Measurements from ENCODE around the gene TEDC2. TPM values are rescaled to one million over a fixed set of nuclear protein-coding genes. Genes with fewer than 3 reads are reported as not detected.

TEDC2 gene
- total RNA-seq, 1 donor from 2014 or later: 16.0 TPM

DNA sequence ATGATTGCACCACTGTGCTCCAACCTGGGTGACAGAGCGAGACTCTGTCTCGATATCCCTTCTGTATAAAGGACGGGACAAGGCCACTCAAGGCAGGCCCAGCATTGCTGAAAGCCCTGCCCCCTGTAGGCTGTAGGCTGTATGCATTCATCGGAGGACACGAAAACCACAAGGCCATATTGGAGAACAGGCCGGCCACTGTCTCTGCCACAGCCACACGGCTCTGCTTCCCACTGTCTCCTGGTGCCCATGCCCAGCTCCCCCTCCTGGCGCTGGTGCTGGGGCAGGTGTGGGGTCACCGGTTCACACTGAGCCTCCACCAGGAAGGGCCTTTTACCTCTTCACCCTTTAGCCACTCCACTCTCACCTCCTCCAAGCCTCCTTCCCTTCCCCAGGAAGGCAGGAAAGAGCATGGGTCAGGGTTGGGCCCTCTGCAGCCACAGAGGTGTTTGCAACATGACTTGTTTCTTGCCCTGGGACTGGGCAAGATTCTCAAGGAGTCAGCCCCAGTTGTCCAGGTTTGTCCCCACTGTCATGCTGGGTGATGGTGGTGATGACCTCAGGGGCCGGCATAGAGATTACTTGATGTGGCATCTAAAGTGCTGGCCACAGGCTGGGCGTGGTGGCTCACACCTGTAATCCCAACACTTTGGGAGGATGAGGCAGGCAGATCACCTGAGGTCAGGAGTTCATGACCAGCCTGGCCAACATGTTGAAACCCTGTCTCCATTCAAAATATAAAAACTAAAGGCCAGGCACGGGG, 5.9 kb downstream of the TEDC2 start:
- no peak for DNase-seq (ENCODE audit: low spot score in 2 of 2, unreplicated experiment in 2 of 2)
- no peaks in the 10 kb centered on the region for H3K36me3 Mint-ChIP-seq
- H3K4me3 Mint-ChIP-seq: no peak overlapping the region
- H3K27me3 Mint-ChIP-seq (ENCODE audit: low read depth): no peaks in the 10 kb centered on the region
- H3K4me1 Mint-ChIP-seq: peaks cover 20% of the 10 kb centered on the region
- no peak overlapping the region for H3K27ac Mint-ChIP-seq
- TF ChIP-seq, protein P1, sequence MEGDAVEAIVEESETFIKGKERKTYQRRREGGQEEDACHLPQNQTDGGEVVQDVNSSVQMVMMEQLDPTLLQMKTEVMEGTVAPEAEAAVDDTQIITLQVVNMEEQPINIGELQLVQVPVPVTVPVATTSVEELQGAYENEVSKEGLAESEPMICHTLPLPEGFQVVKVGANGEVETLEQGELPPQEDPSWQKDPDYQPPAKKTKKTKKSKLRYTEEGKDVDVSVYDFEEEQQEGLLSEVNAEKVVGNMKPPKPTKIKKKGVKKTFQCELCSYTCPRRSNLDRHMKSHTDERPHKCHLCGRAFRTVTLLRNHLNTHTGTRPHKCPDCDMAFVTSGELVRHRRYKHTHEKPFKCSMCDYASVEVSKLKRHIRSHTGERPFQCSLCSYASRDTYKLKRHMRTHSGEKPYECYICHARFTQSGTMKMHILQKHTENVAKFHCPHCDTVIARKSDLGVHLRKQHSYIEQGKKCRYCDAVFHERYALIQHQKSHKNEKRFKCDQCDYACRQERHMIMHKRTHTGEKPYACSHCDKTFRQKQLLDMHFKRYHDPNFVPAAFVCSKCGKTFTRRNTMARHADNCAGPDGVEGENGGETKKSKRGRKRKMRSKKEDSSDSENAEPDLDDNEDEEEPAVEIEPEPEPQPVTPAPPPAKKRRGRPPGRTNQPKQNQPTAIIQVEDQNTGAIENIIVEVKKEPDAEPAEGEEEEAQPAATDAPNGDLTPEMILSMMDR (IDR thresholded peaks at IDR 0.05; ENCODE audit: unreplicated experiment): no peak
- no peaks in the 10 kb centered on the region for H3K9me3 Mint-ChIP-seq

DNA sequence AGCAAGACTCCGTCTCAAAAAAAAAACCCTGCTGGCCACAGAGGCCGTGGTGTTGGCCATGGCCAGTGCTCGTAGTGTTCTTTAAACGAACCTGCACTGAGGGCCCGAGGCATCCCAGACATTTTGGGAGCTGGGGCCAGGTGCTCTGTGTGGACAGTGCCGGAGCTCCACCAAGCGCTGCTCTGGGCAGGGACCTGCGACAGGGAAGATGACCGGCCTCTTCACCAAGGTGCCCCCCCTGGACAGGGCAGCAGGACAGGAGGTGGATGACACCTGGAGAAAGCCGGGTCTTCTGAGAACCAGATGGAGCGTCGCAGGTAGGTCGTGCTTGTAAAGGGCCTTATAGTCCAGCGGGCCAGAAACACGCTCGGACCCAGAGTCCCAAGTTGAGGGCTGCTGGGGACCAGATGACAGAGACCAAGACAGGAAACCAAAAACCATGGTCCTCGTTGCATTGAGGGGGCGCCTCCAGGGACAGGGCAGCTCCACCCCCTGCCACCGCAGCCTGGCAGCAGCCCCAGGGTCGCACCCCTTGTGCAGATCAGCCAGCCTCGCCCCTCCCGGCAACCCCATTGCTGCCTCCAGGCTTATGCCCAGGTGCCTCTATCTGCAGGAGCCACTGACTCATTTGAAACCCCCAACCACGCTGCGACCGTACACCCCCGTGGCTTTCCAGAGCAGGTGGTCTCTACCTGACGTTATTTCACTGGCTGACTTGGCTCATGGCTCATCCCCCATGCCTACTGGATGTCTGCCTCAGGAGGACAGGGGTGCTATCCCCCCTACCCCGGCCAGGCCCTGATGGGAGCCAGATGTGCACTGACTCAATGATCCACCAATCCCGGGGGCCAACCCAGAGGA, 7.0 kb downstream of the TEDC2 start:
- no peaks in the 10 kb centered on the region for H3K27me3 Mint-ChIP-seq (ENCODE audit: low read depth)
- TF ChIP-seq, protein P1 (IDR thresholded peaks at IDR 0.05; ENCODE audit: unreplicated experiment): no peak
- no peaks in the 10 kb centered on the region for H3K36me3 Mint-ChIP-seq
- H3K4me1 Mint-ChIP-seq: peaks cover 20% of the 10 kb centered on the region
- H3K27ac Mint-ChIP-seq: peak overlapping the region; percentile 47
- no peaks in the 10 kb centered on the region for H3K9me3 Mint-ChIP-seq
- no peak for DNase-seq (ENCODE audit: low spot score in 2 of 2, unreplicated experiment in 2 of 2)
- peak overlapping the region; percentile 36 for H3K4me3 Mint-ChIP-seq

DNA sequence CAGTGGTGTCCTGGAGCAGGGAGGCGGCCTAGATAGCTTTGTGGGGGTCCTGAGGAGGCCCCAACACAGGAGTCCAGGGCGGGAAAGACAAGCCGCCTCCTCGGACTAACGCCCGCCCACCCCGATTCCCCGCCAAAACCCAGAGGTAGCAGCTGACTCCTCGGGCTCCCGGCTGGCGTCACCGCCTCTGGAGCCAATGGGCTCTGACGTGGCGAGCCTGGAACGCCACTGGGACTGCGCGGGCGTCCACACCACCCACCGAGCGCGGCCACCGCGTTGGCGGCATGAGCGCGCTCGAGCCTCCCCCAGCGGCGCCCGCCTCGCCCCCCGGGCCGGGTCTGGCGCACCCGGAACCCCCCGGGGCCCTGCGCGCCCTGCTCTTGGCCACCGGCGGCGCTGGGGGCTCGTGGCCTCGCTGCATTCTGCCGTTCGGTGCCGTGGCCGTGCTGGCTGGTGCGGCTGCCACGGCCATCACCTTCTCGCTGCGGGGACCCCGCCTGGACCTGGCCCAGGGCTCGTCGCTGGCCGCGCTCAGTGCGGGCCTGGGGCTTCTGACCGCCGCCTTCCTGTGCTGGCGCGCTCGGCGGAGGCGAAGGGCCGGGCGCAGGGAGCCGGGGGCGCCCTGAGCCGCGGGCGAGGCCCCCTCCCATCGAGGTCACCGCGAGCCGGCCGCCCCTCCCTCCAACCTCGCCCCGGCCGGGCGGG, 7.8 kb downstream of the TEDC2 start:
- H3K27ac Mint-ChIP-seq: no peak overlapping the region
- DNase-seq (ENCODE audit: low spot score in 2 of 2, unreplicated experiment in 2 of 2): peak in 1 of 2 experiments; percentile 70
- H3K4me1 Mint-ChIP-seq: peaks cover 20% of the 10 kb centered on the region
- H3K4me3 Mint-ChIP-seq: peak overlapping the region; percentile 60
- no peaks in the 10 kb centered on the region for H3K36me3 Mint-ChIP-seq
- H3K9me3 Mint-ChIP-seq: no peaks in the 10 kb centered on the region
- TF ChIP-seq, protein P1 (IDR thresholded peaks at IDR 0.05; ENCODE audit: unreplicated experiment): no peak
- no peaks in the 10 kb centered on the region for H3K27me3 Mint-ChIP-seq (ENCODE audit: low read depth)

DNA sequence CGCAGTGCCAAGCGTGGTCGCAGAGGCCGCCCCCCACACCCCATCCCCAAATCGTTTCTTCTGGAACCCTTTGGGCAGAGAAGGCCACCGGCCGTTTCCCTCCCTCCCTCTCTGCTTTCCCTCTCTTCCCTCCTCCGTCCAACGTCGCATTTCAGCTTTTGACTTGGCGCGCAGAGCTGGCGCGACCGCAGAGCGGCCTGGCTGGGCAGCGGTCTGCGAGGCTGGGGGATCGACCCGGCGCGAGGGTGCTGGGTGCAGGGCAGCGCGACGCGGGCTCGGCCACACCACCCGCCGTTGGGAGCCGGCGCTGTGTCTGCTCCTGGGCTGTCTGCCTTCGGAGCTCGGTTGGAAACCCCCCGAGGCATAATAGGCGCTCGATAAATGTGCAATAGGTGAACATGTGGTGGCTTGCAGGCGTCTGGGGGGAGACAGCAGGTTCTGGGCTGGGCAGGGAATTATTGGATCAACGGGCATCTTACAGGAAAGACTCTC, 8.4 kb downstream of the TEDC2 start:
- H3K4me1 Mint-ChIP-seq: peaks cover 25% of the 10 kb centered on the region
- H3K27ac Mint-ChIP-seq: no peak overlapping the region
- no peaks in the 10 kb centered on the region for H3K27me3 Mint-ChIP-seq (ENCODE audit: low read depth)
- no peaks in the 10 kb centered on the region for H3K9me3 Mint-ChIP-seq
- TF ChIP-seq, protein P1 (IDR thresholded peaks at IDR 0.05; ENCODE audit: unreplicated experiment): no peak
- peak overlapping the region; percentile 60 for H3K4me3 Mint-ChIP-seq
- no peaks in the 10 kb centered on the region for H3K36me3 Mint-ChIP-seq
- DNase-seq (ENCODE audit: low spot score in 2 of 2, unreplicated experiment in 2 of 2): peak in 1 of 2 experiments; percentile 55

DNA sequence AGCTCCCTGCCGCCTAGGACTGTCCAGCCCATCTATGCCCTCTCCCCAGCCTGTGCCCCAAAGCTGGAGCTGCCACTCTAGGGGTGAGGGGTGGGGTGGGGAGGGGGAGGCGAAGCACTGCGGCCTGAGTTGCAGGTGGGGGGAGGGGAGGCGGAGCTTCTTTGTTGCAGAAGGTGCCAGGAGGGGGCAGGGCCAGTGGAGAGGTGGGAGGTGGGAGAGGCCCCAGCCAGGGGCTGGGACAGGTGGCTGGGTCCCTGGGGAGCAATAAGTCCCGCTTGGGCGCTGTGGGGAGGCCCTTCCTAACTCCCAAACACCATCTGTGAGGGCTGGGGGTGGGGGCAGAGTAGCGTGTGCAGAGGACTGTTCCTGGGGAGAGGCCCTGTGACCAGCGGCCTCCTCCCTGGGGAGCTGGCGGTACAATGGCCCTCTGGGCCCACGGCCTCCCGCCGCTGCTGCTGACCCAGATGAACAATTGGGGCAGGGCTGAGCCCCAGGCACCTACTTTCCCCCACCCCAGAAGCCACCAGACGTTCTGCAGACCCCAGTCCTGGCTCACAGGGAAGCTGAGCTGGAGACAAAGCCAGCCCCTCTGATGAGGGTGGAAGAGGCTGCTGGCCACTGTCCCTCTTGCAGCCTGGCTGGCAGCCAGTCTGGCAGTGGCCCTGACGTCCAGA, 9.0 kb downstream of the TEDC2 start:
- Mint-ChIP-seq H3K27me3 (ENCODE audit: low read depth) (no peaks in the 10 kb centered on the region), H3K4me3 (peak overlapping the region; percentile 60), H3K27ac (no peak overlapping the region), H3K36me3 (no peaks in the 10 kb centered on the region), H3K9me3 (no peaks in the 10 kb centered on the region), H3K4me1 (peaks cover 27% of the 10 kb centered on the region)
- no peak for DNase-seq (ENCODE audit: low spot score in 2 of 2, unreplicated experiment in 2 of 2)
- TF ChIP-seq, protein P1 (IDR thresholded peaks at IDR 0.05; ENCODE audit: unreplicated experiment): no peak
